ENCODE measurements around the gene ABLIM3.
"Not testable (repeated sequence)": the region's sequence is repeated elsewhere in the genome, so short reads cannot be mapped to it uniquely, and the experiment has no call there.

ABLIM3 gene

GRCh38 chr5:149185067-149185466 lies 43.8 kb downstream of the ABLIM3 start:
- no peak for ATAC-seq
- TF ChIP-seq TCF4 (CRISPR knock-in tag; IDR thresholded peaks at IDR 0.05; ENCODE audit: borderline replicate concordance) (no peak), ISL1 (CRISPR knock-in tag; IDR thresholded peaks at IDR 0.05) (no peak), ZNF8 (CRISPR knock-in tag; IDR thresholded peaks at IDR 0.05) (no peak), CSRNP3 (CRISPR knock-in tag; IDR thresholded peaks at IDR 0.05) (no peak), POU6F1 (CRISPR knock-in tag; IDR thresholded peaks at IDR 0.05; ENCODE audit: borderline replicate concordance, low read depth) (no peak), TOX (CRISPR knock-in tag; IDR thresholded peaks at IDR 0.05; ENCODE audit: borderline replicate concordance) (no peak), SNAI2 (CRISPR knock-in tag; IDR thresholded peaks at IDR 0.05) (no peak), ZC3H10 (CRISPR knock-in tag; IDR thresholded peaks at IDR 0.05) (no peak), TSHZ2 (CRISPR knock-in tag; IDR thresholded peaks at IDR 0.05) (no peak)

- ATAC-seq = no peak
Observed at GRCh38 chr5:149186506-149186905, 45.2 kb downstream of the ABLIM3 start.

GRCh38 chr5:149187617-149188016 lies 46.3 kb downstream of the ABLIM3 start:
- not testable (repeated sequence) for ATAC-seq

More at GRCh38 chr5:149186506-149186905, 45.2 kb downstream of the ABLIM3 start:
- TF ChIP-seq ARNTL (CRISPR knock-in tag; IDR thresholded peaks at IDR 0.05; ENCODE audit: borderline replicate concordance, low read depth) (no peak), CREB5 (CRISPR knock-in tag; IDR thresholded peaks at IDR 0.05; ENCODE audit: low read depth) (no peak), ZC3H10 (CRISPR knock-in tag; IDR thresholded peaks at IDR 0.05) (no peak), GLIS3 (CRISPR knock-in tag; IDR thresholded peaks at IDR 0.05) (no peak), ZNF8 (CRISPR knock-in tag; IDR thresholded peaks at IDR 0.05) (no peak), ESRRG (CRISPR knock-in tag; IDR thresholded peaks at IDR 0.05) (no peak), TCF4 (CRISPR knock-in tag; IDR thresholded peaks at IDR 0.05; ENCODE audit: borderline replicate concordance) (no peak)

GRCh38 chr5:149188383-149188782 lies 47.1 kb downstream of the ABLIM3 start:
- TF ChIP-seq ZNF8 (CRISPR knock-in tag; IDR thresholded peaks at IDR 0.05) = no peak
- no peak for ATAC-seq

GRCh38 chr5:149195337-149195887 lies 54.1 kb downstream of the ABLIM3 start:
- no peak for TF ChIP-seq CSDC2 (CRISPR knock-in tag; IDR thresholded peaks at IDR 0.05)
- no peak for TF ChIP-seq ZNF565 (CRISPR knock-in tag; conservative IDR thresholded peaks at IDR 0.05; ENCODE audit: low read depth)
- no peak for TF ChIP-seq BACH2 (CRISPR knock-in tag; IDR thresholded peaks at IDR 0.05; ENCODE audit: borderline replicate concordance)
- TF ChIP-seq RARB (CRISPR knock-in tag; IDR thresholded peaks at IDR 0.05) = no peak
- no peak for TF ChIP-seq OSR1 (CRISPR knock-in tag; IDR thresholded peaks at IDR 0.05)
- no peak for TF ChIP-seq ZFP30 (CRISPR knock-in tag; IDR thresholded peaks at IDR 0.05)
- no peak for TF ChIP-seq PATZ1 (CRISPR knock-in tag; IDR thresholded peaks at IDR 0.05; ENCODE audit: borderline replicate concordance)
- TF ChIP-seq ZC3H10 (CRISPR knock-in tag; IDR thresholded peaks at IDR 0.05) = no peak
- TF ChIP-seq ZFP3 (CRISPR knock-in tag; IDR thresholded peaks at IDR 0.05) = no peak
- ATAC-seq = no peak

Data from SK-N-SH treated with all-trans-retinoic acid at 6 μM for 48 hours (cell line).